Neural progenitor cell (in vitro differentiated cells): ENCODE results near the gene FER.

Experiments used
- CTCF ChIP-seq: fragments of 200-600 bp; sonication (generic); IDR thresholded peaks from 2 replicates; pipeline ENCODE4 v1.5.1; 2017; ENCODE audit warnings: antibody characterized with exemption, mild to moderate bottlenecking
- EZH2 ChIP-seq: fragments of 200-600 bp; sonication (generic); IDR thresholded peaks from 2 replicates; pipeline ENCODE4 v1.6.1; 2017; ENCODE audit warnings: antibody characterized with exemption, mild to moderate bottlenecking, moderate library complexity

- TF ChIP-seq CTCF, result no peak
- no peak for TF ChIP-seq EZH2
Measured at GRCh38 chr5:109100971-109101370, 353.3 kb downstream of the FER start.
